HG03103 (cell line): ENCODE measurements around the gene SHISA7.

Experiments
- ATAC-seq: cut with Tn5 transposase; IDR thresholded peaks from one replicate; pipeline ENCODE4 v1.9.1; 2021; ENCODE audit warnings: low read depth; ENCODE audit not compliant: unreplicated experiment

The SHISA7 gene

DNA sequence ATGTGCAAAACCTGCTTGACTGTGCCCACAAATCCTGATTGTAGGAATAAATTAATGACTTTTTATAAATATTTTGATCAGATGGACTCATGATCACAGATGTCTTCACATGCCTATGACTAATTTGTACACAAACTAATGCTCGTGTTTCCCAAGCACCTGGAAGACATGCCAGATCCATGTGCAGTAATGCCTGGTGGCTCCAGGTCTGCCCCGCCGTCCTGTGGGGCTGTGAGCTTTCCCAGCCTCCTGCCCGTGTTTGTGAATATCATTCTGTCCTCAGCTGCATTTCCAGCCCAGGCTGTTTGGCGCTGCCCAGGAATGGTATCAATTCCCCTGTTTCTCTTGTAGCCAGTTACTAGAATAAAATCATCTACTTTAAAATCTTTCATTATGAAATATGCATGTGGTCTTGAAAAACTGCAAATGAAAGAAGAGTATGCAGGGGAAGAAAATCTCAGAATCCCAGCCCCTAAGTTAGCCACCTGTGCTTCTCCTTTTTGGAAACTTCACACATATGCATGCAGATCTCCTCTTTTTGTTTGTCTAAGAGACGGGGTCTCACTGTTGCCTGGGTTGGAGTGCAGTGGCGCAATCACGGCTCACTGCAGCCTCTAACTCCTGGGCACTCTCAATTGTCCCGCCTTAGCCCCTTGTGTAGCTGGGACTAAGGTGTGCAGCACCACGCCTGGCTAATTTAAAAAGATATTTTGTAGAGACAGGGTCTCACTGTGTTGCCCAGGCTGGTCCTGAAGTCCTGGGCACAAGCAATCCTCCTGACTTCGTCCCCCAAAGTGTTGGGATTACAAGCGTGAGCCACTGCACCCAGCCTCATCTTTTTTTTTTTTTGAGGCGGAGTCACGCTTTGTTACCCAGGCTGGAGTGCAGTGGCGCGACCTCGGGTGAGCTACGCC, 51.1 kb downstream of the SHISA7 start:
- no peak for ATAC-seq

DNA sequence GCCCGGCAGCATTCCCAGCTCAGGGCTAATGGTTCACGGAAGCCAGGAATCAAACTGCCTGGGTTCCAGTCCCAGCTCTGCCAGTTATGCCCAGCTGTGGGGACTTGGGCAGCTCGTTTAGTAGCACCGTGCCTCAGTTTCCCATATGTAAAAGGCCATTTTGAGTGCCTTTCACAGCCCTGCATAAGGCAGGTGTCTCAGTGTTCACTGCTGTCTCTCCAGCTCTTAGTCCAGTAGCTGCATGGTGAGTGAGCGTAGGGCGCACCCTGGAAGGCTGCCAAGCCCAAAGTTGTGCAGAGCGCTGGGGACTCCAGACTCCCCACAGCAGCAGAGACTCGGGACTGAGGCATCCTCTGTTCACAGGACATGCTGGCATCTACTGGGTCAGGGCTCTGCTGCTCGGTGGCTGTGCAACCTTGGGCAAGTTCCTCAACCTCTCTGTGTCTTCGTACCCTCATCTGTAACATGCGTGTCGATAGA, 51.9 kb downstream of the SHISA7 start:
- ATAC-seq, result no peak

DNA sequence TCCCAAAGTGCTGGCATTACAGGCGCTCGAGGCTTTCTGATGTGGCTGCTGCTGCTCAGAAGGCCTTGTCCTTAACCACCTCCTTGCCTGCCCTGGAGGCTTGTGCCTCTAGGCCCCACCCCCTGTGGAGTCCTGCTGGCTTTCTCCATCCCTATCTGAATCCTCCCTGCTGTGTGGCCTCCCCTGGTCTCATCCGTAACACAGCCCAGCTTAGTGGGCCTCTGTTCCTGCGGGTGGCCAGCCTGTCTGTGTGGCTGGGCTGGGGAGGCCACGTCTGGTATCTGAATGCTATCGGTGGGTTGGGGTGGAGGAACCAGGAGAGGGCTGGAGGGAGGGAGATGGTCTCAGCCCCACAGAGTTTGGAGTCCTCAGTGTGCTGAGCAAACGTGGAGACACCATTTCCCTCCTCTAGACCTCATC, 52.6 kb downstream of the SHISA7 start:
- ATAC-seq, result no peak

DNA sequence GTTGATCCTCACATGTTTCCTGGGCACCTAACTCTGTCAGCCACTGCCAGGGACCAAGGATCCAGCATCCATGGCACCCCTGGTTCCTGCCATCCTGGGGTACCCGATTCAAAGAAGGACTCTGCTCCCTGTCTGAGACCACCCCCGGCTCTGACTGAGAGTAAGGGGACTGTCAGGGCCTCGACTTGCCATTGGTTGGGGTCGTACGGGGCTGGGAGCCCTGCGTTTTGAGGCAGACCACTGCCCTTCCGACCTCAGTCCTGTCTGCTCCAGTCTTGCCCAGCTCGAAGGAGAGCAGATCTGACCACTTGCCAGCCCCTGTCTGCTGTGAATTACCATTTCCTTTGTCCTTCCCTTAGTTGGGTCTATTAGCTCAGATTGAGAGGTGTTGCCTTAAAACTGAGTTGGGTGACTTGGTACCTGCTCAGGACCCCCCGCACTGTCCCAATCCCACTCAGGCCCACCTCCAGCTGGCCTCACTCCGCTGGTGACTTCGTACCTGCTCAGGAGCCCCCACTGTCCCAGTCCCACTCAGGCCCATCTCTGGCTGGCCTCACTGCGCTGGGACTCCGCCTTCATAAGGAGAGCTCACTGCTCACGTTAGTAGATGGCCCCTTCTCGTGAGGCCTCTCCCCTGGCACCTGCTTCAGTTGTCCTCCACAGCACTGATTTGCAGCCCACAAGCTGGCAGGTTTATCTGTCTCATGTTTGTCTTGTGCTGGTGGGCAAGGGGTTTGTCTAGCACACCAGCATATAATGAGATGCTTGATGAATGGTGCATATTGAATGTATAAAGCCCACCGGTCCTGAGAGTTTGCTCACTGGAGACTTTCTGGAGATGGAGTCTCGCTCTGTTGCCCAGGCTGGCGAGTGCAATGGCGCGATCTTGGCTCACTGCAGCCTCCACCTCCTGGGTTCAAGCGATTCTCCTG, 53.4 kb downstream of the SHISA7 start:
- no peak for ATAC-seq

DNA sequence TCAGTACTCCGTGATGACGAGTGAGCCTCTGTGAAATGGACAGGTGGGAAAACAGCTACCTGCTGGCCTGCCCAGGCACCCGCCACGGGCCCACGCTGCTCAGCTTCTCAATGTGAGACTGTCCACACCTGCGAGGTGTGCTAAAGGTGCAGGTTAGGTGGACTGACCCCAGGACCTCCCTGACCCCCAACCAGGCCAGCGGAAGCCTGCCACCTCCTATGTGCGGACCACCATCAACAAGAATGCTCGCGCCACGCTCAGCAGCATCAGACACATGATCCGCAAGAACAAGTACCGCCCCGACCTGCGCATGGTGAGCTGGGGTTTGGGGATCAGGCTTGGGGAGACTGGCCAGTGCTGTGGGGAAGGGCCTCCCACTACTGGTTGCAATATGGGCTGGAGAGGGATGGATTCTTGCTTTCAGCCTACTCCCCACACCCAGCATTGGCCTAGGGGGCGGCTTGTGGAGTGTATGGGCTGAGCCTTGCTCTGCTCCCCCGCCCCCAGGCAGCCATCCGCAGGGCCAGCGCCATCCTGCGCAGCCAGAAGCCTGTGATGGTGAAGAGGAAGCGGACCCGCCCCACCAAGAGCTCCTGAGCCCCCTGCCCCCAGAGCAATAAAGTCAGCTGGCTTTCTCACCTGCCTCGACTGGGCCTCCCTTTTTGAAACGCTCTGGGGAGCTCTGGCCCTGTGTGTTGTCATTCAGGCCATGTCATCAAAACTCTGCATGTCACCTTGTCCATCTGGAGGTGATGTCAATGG, 55.2 kb downstream of the SHISA7 start:
- ATAC-seq, result no peak

- ATAC-seq, result no peak
These were observed 56.6 kb downstream of the SHISA7 start for GRCh38 chr19:55386493-55386971.

GRCh38 chr19:55385724-55386492, 57.2 kb downstream of the SHISA7 start, which contains the start of gene RPL28:
Gene RPL28, plus strand, starts transcription at chr19:55385932. Its CDS starts 426 bp downstream, at chr19:55386358.
- peak; percentile 48 for ATAC-seq

- ATAC-seq, result peak; percentile 45
These were observed 58.0 kb downstream of the SHISA7 start for GRCh38 chr19:55384920-55385723.

DNA sequence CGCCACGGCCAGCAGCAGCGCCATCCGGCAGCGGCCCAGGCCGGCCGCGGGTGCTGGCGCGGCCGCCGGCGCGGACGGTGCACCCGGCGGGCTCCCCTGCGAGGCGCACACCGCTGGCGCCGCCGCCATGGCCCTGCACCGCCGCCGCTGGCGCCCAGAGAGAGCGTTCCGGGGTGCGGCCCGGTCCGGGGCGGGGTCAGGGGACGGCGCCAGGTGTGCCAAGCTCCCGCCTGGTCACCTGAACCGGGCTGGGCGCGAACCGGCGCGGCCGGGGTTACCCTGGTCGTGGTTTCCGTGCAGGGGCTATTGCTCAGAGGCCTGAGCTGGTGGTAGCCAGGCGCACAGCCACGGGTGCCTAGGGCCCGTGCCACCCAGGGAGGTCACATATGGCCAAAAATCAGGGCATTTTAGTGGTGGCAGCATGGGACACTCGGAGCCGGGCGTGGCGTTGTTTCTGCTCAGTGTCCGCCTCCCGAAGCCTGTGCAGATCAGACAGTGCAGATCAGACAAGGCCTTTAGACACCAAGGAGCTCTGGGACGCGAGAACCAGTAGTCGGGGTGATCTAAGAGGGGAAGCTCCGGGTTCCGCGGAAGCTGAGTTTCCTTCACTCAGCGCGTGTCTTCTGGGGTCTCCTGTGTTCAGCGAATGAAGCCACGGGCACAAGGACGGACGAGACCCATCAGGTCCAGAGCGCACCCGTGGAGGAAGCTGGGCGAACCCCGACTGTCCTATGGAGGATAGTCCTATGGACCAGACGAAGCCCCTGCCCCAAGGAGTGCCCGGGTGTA, 58.8 kb downstream of the SHISA7 start, which contains the start of gene TMEM238:
Gene TMEM238 (minus strand): TSS at position 162 of the 789 bp plus-strand sequence. CDS start 33 bp downstream, at position 129.
- ATAC-seq, result no peak

DNA sequence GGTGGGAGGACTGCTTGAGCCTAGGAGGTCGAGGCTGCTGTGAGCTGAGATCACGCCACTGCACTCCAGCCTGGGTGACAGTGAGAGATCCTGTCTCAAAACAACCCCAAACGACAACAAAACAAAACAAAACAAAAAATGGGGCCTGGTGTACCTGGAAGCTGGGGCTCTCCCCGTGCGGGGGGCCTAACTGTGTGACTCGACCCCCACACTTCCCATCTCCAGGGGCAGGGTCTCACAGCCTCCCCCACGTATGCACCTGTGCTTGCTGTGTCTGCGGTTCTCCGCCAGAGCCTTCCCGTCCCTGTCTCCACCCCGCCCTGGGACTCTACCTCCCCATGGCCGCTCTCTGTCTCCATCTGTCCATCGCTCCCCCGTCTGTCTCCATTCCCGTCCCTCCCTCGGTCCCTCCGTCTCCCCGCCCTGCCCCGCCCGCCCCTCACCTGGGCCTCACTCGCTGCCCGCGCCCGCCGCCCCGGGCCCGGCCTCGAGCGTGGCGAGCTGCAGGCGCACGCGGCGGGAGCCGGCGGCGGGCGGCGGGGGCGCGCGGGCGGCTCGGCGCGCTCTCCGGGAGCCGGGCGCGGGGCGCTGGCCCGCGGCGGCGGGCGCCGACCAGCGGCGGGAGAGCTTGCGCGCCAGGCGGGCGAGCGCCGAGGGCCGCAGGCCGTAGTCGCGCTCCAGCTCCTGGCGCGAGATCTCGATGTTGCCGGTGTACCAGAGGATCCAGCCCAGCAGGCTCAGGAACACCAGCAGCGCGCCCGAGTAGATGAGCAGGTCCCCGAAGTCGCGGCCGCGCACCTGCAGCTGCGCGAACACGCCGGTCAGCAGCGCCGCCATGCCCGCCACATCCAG, 59.6 kb downstream of the SHISA7 start:
- ATAC-seq, result no peak

- ATAC-seq, result no peak
These were observed 60.5 kb downstream of the SHISA7 start for GRCh38 chr19:55382522-55383054.

GRCh38 chr19:55382013-55382412, 61.1 kb downstream of the SHISA7 start:
- ATAC-seq, result no peak

- ATAC-seq, result no peak
These were observed 63.9 kb downstream of the SHISA7 start for GRCh38 chr19:55379174-55379573.
